HCT116 (cell line): ENCODE data around the gene MMADHC.

Experiments
- CEBPB ChIP-seq: IDR thresholded peaks from 2 replicates; pipeline ENCODE4 v1.6.1; 2012; ENCODE audit warnings: low read depth
- CTCF ChIP-seq, 3 experiments: fragments of 200-600 bp in 1 of 3; sonication (generic) in 1 of 3; IDR thresholded peaks in 2 of 3; conservative IDR thresholded peaks in 1 of 3; 2 replicates each; pipeline ENCODE4 v1.5.1; 2012 to 2017; ENCODE audit warnings: low read depth in 2 of 3, low read length in 2 of 3, antibody characterized with exemption in 1 of 3, borderline replicate concordance in 1 of 3, control low read depth in 1 of 3, mild to moderate bottlenecking in 1 of 3, mixed read lengths in 1 of 3, mixed run types in 1 of 3, moderate library complexity in 1 of 3; ENCODE audit not compliant: insufficient read depth in 1 of 3
- EZH2 ChIP-seq: fragments of 200-600 bp; sonication (generic); IDR thresholded peaks from 2 replicates; pipeline ENCODE4 v1.6.1; 2017; ENCODE audit warnings: antibody characterized with exemption, mixed run types

GRCh38 chr2:149594411-149594810, 6.8 kb upstream of the MMADHC start:
- no peak for TF ChIP-seq EZH2
- no peak for TF ChIP-seq CTCF (IDR thresholded peaks at IDR 0.05 in 2 of 3, conservative IDR thresholded peaks at IDR 0.05 in 1 of 3; ENCODE audit: borderline replicate concordance in 1 of 3, insufficient read depth in 1 of 3, low read depth in 2 of 3, low read length in 2 of 3)
- no peak for TF ChIP-seq CEBPB
